Inflammatory macrophage (primary cell): ENCODE results near the gene PCDHB4.
"Not testable (repeated sequence)": the region's sequence is repeated elsewhere in the genome, so short reads cannot be mapped to it uniquely, and the experiment has no call there.

Experiments used
- DNase-seq, 2 donors: peaks; one replicate each; pipeline ENCODE4 v3.0.0-alpha.2; 2020 to 2022
- total RNA-seq, 18 experiments: gene quantifications; one replicate each; lab custom pipeline; 2026; ENCODE audit warnings: mixed read lengths in 6 of 18, inconsistent platforms in 2 of 18; lab: John Stamatoyannopoulos, UW

Gene PCDHB4
- total RNA-seq: 0 to 0.07 (median 0) reads per million in 18 experiments

GRCh38 chr5:141121563-141121962 is at the start of gene PCDHB4:
PCDHB4 (plus strand) TSS chr5:141121818; CDS start chr5:141121999, 181 bp downstream.
- DNase-seq: no peak

- no peak for DNase-seq
These were observed 43.8 kb upstream of the PCDHB4 start for GRCh38 chr5:141077826-141078225.

GRCh38 chr5:141082228-141082627 is 39.4 kb upstream of the PCDHB4 start:
- no peak for DNase-seq

GRCh38 chr5:141084487-141084989 is 37.1 kb upstream of the PCDHB4 start:
- DNase-seq: peak in 1 of 2 donors; percentile 11

- no peak for DNase-seq
These were observed 26.9 kb upstream of the PCDHB4 start, which contains the start of gene PCDHB2 for GRCh38 chr5:141094481-141095262. PCDHB2 (plus strand) TSS chr5:141094615; CDS start chr5:141094791, 176 bp downstream.

GRCh38 chr5:141095263-141095641 is 26.4 kb upstream of the PCDHB4 start:
- no peak for DNase-seq

- not testable (repeated sequence) for DNase-seq
These were observed 25.4 kb upstream of the PCDHB4 start for GRCh38 chr5:141096181-141096580.

GRCh38 chr5:141096586-141096985 is 25.0 kb upstream of the PCDHB4 start:
- DNase-seq: not testable (repeated sequence)

- peak in 1 of 2 donors; percentile 0 for DNase-seq
These were observed 21.3 kb upstream of the PCDHB4 start, which contains the start of gene PCDHB3 for GRCh38 chr5:141100243-141100805. PCDHB3 (plus strand) TSS chr5:141100473; CDS start chr5:141100650, 177 bp downstream.

GRCh38 chr5:141101059-141101458 is 20.6 kb upstream of the PCDHB4 start:
- DNase-seq: no peak

- not testable (repeated sequence) for DNase-seq
These were observed 19.5 kb upstream of the PCDHB4 start for GRCh38 chr5:141102070-141102469.

GRCh38 chr5:141102471-141102870 is 19.1 kb upstream of the PCDHB4 start:
- DNase-seq: not testable (repeated sequence)

GRCh38 chr5:141105350-141105749 is 16.3 kb upstream of the PCDHB4 start:
- no peak for DNase-seq

GRCh38 chr5:141119250-141119649 is 2.4 kb upstream of the PCDHB4 start:
- no peak for DNase-seq

- no peak for DNase-seq
These were observed 367 bp downstream of the PCDHB4 start for GRCh38 chr5:141121985-141122384.

GRCh38 chr5:141123396-141124135 is 1.9 kb downstream of the PCDHB4 start:
- not testable (repeated sequence) for DNase-seq

- DNase-seq: no peak
These were observed 5.7 kb downstream of the PCDHB4 start for GRCh38 chr5:141127305-141127704.

- DNase-seq: no peak
These were observed 13.6 kb downstream of the PCDHB4 start, which contains the start of gene PCDHB5 for GRCh38 chr5:141135030-141135717. PCDHB5 (plus strand) TSS chr5:141135206; CDS start chr5:141135435, 229 bp downstream.

- DNase-seq: no peak
These were observed 14.2 kb downstream of the PCDHB4 start for GRCh38 chr5:141135718-141136266.

GRCh38 chr5:141137346-141137745 is 15.7 kb downstream of the PCDHB4 start:
- not testable (repeated sequence) for DNase-seq

- no peak for DNase-seq
These were observed 28.2 kb downstream of the PCDHB4 start, which contains the start of gene PCDHB6 for GRCh38 chr5:141149812-141150211. PCDHB6 (plus strand) TSS chr5:141150057; CDS start chr5:141150258, 201 bp downstream.
